ENCODE results near the gene RABGAP1. TPM values are rescaled to one million over a fixed set of nuclear protein-coding genes. Genes with fewer than 3 reads are reported as not detected.

RABGAP1 gene
- total and polyA plus RNA-seq, 10 of the 15 experiments (the other 5 are each of a cell fraction or from before 2014, with no cell fraction given), result 2.6 to 31.6 (median 12.5) TPM

DNA sequence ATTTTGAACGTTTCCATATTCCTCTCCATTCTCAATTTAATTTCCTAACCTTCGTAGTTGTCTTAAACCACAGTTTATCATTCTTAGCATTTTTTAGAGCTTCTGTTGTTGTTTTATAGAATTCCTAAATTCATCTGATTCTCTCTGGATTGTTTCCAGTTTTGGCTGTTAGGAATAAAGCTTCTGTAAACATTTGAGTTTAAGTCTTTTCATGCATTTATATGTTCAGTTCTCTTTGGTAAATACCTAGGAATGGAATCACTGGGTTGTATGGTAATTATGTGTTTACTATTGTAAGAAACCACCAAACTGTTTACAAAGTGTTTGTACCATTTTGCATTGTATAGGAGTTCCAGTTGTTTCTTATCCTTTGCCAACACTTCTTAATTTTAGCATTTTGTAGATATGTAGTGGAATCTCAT, 122.4 kb downstream of the RABGAP1 start:
- ChIA-PET RAD21 (ENCODE audit: unreplicated experiment) (no interaction called here), POLR2A (no interaction called here), CTCF (no interaction called here), SMC1A (ENCODE audit: uncharacterized antibody, unreplicated experiment) (interaction anchor here (0.7 to 1.0 kb wide), 2 partner anchors 30 to 144 kb away, joined by 3 read pairs; no protein-coding TSS in a partner anchor)
- Histone ChIP-seq H3K79me2 (ENCODE audit: control insufficient read depth, insufficient read depth, low read length) (no peaks in the 10 kb centered on the region; the same call in 1 of the 2 replicates), H3K36me3 (ENCODE audit: control insufficient read depth in 2 of 2, insufficient read depth in 2 of 2, low read length in 1 of 2) (peaks cover 0 to 14% of the 10 kb centered on the region in 2 experiments; a peak in 3 of 4 replicates), H3K4me1 (ENCODE audit: control insufficient read depth, insufficient read depth, low read length) (no peaks in the 10 kb centered on the region), H4K20me1 (ENCODE audit: control insufficient read depth, insufficient read depth) (no peaks in the 10 kb centered on the region), H3K27me3 (replicated peaks in 1 of 2; ENCODE audit: control insufficient read depth in 2 of 2, insufficient read depth in 2 of 2, low read length in 1 of 2) (no peaks in the 10 kb centered on the region), H3K9ac (ENCODE audit: control insufficient read depth, insufficient read depth, low read length) (no peak overlapping the region), H3K4me3 (no peak overlapping the region), H3K9me3 (replicated peaks; ENCODE audit: control insufficient read depth, insufficient read depth, low read length) (no peaks in the 10 kb centered on the region), H3K27ac (ENCODE audit: control insufficient read depth, insufficient read depth) (no peak overlapping the region), H2AFZ (ENCODE audit: control insufficient read depth, low read depth, low read length) (no peak overlapping the region), H3K4me2 (ENCODE audit: control insufficient read depth, insufficient read depth) (no peak overlapping the region)
- in situ Hi-C loops (cut with MboI), result no loop called here
- no peak for FAIRE-seq
- DNase-seq (ENCODE audit: low read depth, low spot score), result no peak
- no TSS peak for BruUV-seq (replicated peaks)
- intact Hi-C loops (cut with micrococcal nuclease; ENCODE audit: unreplicated experiment), result no loop called here
- WGBS (ENCODE audit: insufficient coverage, insufficient replicate concordance, low lambda C conversion rate, missing lambda C conversion rate), result 77% methylated on average over 2 of the region's 2 CpGs
- no peak for TF ChIP-seq YBX1 (IDR thresholded peaks at IDR 0.05)
- ATAC-seq, result no peak

DNA sequence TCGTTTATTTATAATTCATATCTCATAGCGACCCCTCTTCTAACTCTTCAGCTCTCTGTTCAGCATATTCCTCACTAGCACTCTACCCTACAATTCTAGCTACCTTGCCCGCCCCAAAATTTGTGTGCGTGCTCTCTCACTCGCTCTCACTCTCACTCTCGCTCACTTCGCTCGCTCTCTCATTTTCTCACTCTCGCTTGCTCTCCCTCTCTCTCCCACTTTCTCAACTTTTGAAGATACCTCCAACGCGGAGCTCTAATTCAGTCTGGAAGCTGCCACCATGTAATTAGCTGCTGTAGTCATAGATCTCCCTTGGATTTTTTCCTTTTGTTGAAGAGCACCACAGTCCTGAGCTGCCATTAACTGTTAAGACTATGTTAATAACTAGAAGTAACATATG, 123.1 kb downstream of the RABGAP1 start:
- H3K4me3 ChIP-seq, result no peak overlapping the region
- H3K9ac ChIP-seq (ENCODE audit: control insufficient read depth, insufficient read depth, low read length), result no peak overlapping the region
- H3K4me1 ChIP-seq (ENCODE audit: control insufficient read depth, insufficient read depth, low read length), result no peaks in the 10 kb centered on the region
- 98% methylated on average over 11 of the region's 11 CpGs for WGBS (ENCODE audit: insufficient coverage, insufficient replicate concordance, low lambda C conversion rate, missing lambda C conversion rate)
- peaks cover 0 to 14% of the 10 kb centered on the region in 2 experiments; a peak in 3 of 4 replicates for H3K36me3 ChIP-seq (ENCODE audit: control insufficient read depth in 2 of 2, insufficient read depth in 2 of 2, low read length in 1 of 2)
- no peaks in the 10 kb centered on the region for H3K27me3 ChIP-seq (replicated peaks in 1 of 2; ENCODE audit: control insufficient read depth in 2 of 2, insufficient read depth in 2 of 2, low read length in 1 of 2)
- H4K20me1 ChIP-seq (ENCODE audit: control insufficient read depth, insufficient read depth), result no peaks in the 10 kb centered on the region
- ChIA-PET RAD21 (ENCODE audit: unreplicated experiment) (no interaction called here), POLR2A (no interaction called here), SMC1A (ENCODE audit: uncharacterized antibody, unreplicated experiment) (interaction anchor here (0.6 kb wide), 1 partner anchor 769 kb away, joined by 3 read pairs; no protein-coding TSS in a partner anchor), CTCF (interaction anchor here (1.0 kb wide), 1 partner anchor 15 kb away, joined by 3 read pairs; no protein-coding TSS in a partner anchor)
- BruUV-seq (replicated peaks), result no TSS peak
- ATAC-seq, result no peak
- intact Hi-C loops (cut with micrococcal nuclease; ENCODE audit: unreplicated experiment) (no loop called here), in situ Hi-C loops (cut with MboI) (no loop called here)
- H3K9me3 ChIP-seq (replicated peaks; ENCODE audit: control insufficient read depth, insufficient read depth, low read length), result no peaks in the 10 kb centered on the region
- no peak for DNase-seq (ENCODE audit: low read depth, low spot score)
- FAIRE-seq, result no peak
- no peak overlapping the region for H3K27ac ChIP-seq (ENCODE audit: control insufficient read depth, insufficient read depth)
- no peak overlapping the region for H3K4me2 ChIP-seq (ENCODE audit: control insufficient read depth, insufficient read depth)
- TF ChIP-seq NR2C1 (IDR thresholded peaks at IDR 0.05), result no peak
- TF ChIP-seq SIN3A (IDR thresholded peaks at IDR 0.05; ENCODE audit: low read depth, low read length), result no peak
- no peak for TF ChIP-seq STAT3 (IDR thresholded peaks at IDR 0.05; ENCODE audit: low read depth, low read length)
- no peak for TF ChIP-seq NFYB (IDR thresholded peaks at IDR 0.05; ENCODE audit: insufficient read depth, low read depth, low read length)
- no peak for TF ChIP-seq MTA3 (IDR thresholded peaks at IDR 0.05; ENCODE audit: borderline replicate concordance, low read length)
- no peak for TF ChIP-seq NR2C2 (IDR thresholded peaks at IDR 0.05; ENCODE audit: borderline replicate concordance, control insufficient read depth, insufficient read length, low read depth)
- TF ChIP-seq, protein P1, sequence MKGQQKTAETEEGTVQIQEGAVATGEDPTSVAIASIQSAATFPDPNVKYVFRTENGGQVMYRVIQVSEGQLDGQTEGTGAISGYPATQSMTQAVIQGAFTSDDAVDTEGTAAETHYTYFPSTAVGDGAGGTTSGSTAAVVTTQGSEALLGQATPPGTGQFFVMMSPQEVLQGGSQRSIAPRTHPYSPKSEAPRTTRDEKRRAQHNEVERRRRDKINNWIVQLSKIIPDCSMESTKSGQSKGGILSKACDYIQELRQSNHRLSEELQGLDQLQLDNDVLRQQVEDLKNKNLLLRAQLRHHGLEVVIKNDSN (IDR thresholded peaks at IDR 0.05; ENCODE audit: borderline replicate concordance, extremely low read length, insufficient read depth, low read depth, low read length), result no peak
- no peak for TF ChIP-seq ASH2L (IDR thresholded peaks at IDR 0.05; ENCODE audit: borderline replicate concordance, low read depth)
- no peaks in the 10 kb centered on the region for H3K79me2 ChIP-seq (ENCODE audit: control insufficient read depth, insufficient read depth, low read length)
- H2AFZ ChIP-seq (ENCODE audit: control insufficient read depth, low read depth, low read length), result no peak overlapping the region
